DOHH2 (cell line): ENCODE results near the gene TPM1.

ENCODE experiments used
- H3F3A ChIP-seq: fragments of 200-600 bp; sonication (generic), shearing (Covaris generic); 2 replicates; pipeline ENCODE4 v1.6.0; 2016; ENCODE audit warnings: antibody characterized with exemption, mild to moderate bottlenecking; ENCODE audit not compliant: control insufficient read depth, insufficient read depth
- H3K27ac ChIP-seq: fragments of 200-600 bp; sonication (generic); 2 replicates; pipeline ENCODE4 v1.5.1; 2014; ENCODE audit warnings: low read depth, mild to moderate bottlenecking, low read length, moderate library complexity
- H3K27me3 ChIP-seq: fragments of 200-600 bp; sonication (generic); 2 replicates; pipeline ENCODE4 v1.6.1; 2014; ENCODE audit warnings: mild to moderate bottlenecking, low read length, mixed read lengths; ENCODE audit not compliant: control insufficient read depth
- H3K36me3 ChIP-seq: fragments of 200-600 bp; sonication (generic); 2 replicates; pipeline ENCODE4 v1.6.1; 2014; ENCODE audit warnings: mild to moderate bottlenecking, low read length, moderate library complexity, mixed read lengths; ENCODE audit not compliant: control insufficient read depth
- H3K4me1 ChIP-seq: fragments of 200-600 bp; sonication (generic); 2 replicates; pipeline ENCODE4 v1.6.1; 2014; ENCODE audit warnings: mild to moderate bottlenecking, low read length, mixed read lengths; ENCODE audit not compliant: control insufficient read depth
- H3K4me2 ChIP-seq: fragments of 200-600 bp; sonication (generic); 2 replicates; pipeline ENCODE4 v1.6.0; 2014; ENCODE audit warnings: mild to moderate bottlenecking, low read length, moderate library complexity
- H3K4me3 ChIP-seq: fragments of 200-600 bp; sonication (generic); 2 replicates; pipeline ENCODE4 v1.5.1; 2014; ENCODE audit warnings: mild to moderate bottlenecking, low read length, mixed read lengths
- H3K79me2 ChIP-seq: fragments of 200-600 bp; sonication (generic); 2 replicates; pipeline ENCODE4 v1.6.1; 2014; ENCODE audit warnings: mild to moderate bottlenecking, low read length, mixed read lengths; ENCODE audit not compliant: control insufficient read depth
- H3K9me2 ChIP-seq: fragments of 200-600 bp; sonication (generic); replicated peaks from 2 replicates; pipeline ENCODE4 v1.6.1; 2014; ENCODE audit warnings: mild to moderate bottlenecking, low read length, mixed read lengths; ENCODE audit not compliant: control insufficient read depth
- H3K9me3 ChIP-seq: fragments of 200-600 bp; sonication (generic); 2 replicates; pipeline ENCODE4 v1.6.1; 2014; ENCODE audit warnings: antibody characterized with exemption, low read length, mixed read lengths; ENCODE audit not compliant: control insufficient read depth, insufficient read depth
- H4K20me1 ChIP-seq: fragments of 200-600 bp; sonication (generic); 2 replicates; pipeline ENCODE4 v1.6.0; 2014; ENCODE audit warnings: low read depth, mild to moderate bottlenecking, antibody characterized with exemption, low read length, moderate library complexity; ENCODE audit not compliant: control insufficient read depth, insufficient read depth
- EZH2phosphoT487 ChIP-seq: fragments of 200-600 bp; sonication (generic); IDR thresholded peaks from 2 replicates; pipeline ENCODE4 v1.6.1; 2017; ENCODE audit warnings: borderline replicate concordance, mild to moderate bottlenecking, antibody characterized with exemption, low read length, moderate library complexity, mixed read lengths
- TF ChIP-seq, protein P1 (sequence below): fragments of 200-600 bp; sonication (generic); IDR thresholded peaks from one replicate; pipeline ENCODE4 v1.5.1; 2014; ENCODE audit warnings: antibody characterized with exemption, mild to moderate bottlenecking, low read depth, low read length; ENCODE audit not compliant: poor library complexity, severe bottlenecking

TPM1 gene

DNA sequence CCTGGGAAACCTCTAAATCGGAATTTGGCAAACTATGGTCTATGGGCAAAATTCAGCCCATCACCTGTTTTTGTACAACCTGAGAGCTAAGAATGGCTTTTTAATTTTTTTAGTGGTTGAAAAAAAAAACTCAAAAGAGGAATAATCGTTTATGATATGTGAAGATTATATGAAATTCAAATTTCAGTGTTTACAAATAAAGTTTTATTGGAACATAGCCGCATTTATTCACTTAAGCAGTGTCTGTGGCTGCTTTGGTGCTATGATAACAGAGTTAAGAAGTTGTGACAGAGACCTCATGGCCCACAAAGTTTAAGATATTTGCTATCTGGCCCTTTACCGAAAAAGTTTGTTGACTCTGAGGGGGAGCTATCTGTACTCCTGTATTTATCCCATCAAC, 42.7 kb downstream of the TPM1 start:
- no peaks in the 10 kb centered on the region for H4K20me1 ChIP-seq
- H3K9me2 ChIP-seq, result no peaks in the 10 kb centered on the region
- H3K4me2 ChIP-seq, result no peak overlapping the region
- no peak for TF ChIP-seq EZH2phosphoT487
- TF ChIP-seq, protein P1, sequence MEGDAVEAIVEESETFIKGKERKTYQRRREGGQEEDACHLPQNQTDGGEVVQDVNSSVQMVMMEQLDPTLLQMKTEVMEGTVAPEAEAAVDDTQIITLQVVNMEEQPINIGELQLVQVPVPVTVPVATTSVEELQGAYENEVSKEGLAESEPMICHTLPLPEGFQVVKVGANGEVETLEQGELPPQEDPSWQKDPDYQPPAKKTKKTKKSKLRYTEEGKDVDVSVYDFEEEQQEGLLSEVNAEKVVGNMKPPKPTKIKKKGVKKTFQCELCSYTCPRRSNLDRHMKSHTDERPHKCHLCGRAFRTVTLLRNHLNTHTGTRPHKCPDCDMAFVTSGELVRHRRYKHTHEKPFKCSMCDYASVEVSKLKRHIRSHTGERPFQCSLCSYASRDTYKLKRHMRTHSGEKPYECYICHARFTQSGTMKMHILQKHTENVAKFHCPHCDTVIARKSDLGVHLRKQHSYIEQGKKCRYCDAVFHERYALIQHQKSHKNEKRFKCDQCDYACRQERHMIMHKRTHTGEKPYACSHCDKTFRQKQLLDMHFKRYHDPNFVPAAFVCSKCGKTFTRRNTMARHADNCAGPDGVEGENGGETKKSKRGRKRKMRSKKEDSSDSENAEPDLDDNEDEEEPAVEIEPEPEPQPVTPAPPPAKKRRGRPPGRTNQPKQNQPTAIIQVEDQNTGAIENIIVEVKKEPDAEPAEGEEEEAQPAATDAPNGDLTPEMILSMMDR, result no peak
- no peaks in the 10 kb centered on the region for H3K4me1 ChIP-seq
- H3K4me3 ChIP-seq, result no peak overlapping the region
- H3K9me3 ChIP-seq, result no peaks in the 10 kb centered on the region
- H3K27ac ChIP-seq, result no peak overlapping the region
- H3F3A ChIP-seq, result no peaks in the 10 kb centered on the region
- H3K79me2 ChIP-seq, result no peaks in the 10 kb centered on the region
- no peaks in the 10 kb centered on the region for H3K36me3 ChIP-seq
- H3K27me3 ChIP-seq, result 0 out of 2 replicates have a peak, but pooled peaks cover 2% of the 10 kb centered on the region

DNA sequence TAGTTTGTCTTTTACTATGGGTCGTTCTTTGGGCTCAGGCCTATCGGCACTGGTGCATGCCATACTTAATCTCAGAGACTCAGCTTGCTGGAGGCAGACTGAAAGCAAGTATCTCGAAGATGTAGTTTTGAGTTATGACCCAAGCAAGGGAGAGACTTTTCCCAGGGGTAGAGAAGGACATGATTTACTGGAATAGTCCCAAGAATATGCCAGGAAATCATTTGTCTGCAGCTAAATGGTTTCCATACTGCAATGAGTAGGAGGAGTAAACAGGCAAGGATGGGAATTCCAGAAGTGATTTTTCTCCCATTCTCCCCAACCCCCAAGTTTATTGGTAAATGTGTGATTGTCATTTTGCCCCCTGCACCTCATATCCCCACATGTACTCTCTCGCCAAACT, 43.7 kb downstream of the TPM1 start:
- H3K27me3 ChIP-seq, result peaks cover 3% of the 10 kb centered on the region; the same call in 1 of the 2 replicates

GRCh38 chr15:63086947-63087346, 44.4 kb downstream of the TPM1 start:
- Histone ChIP-seq H3K9me3 (no peaks in the 10 kb centered on the region), H3K27me3 (peaks cover 3% of the 10 kb centered on the region; the same call in 1 of the 2 replicates), H3K4me3 (no peak overlapping the region), H3K27ac (no peak overlapping the region), H3K36me3 (no peaks in the 10 kb centered on the region), H3F3A (no peaks in the 10 kb centered on the region), H3K79me2 (no peaks in the 10 kb centered on the region), H3K9me2 (no peaks in the 10 kb centered on the region), H4K20me1 (no peaks in the 10 kb centered on the region), H3K4me1 (no peaks in the 10 kb centered on the region), H3K4me2 (no peak overlapping the region)
- TF ChIP-seq EZH2phosphoT487, result no peak
- TF ChIP-seq, protein P1, result no peak

More for the DNA sequence above, 43.7 kb downstream of the TPM1 start:
- no peak overlapping the region for H3K27ac ChIP-seq
- no peak for TF ChIP-seq EZH2phosphoT487
- TF ChIP-seq, protein P1, result no peak
- no peak overlapping the region for H3K4me2 ChIP-seq
- H3K4me3 ChIP-seq, result no peak overlapping the region
- H3K36me3 ChIP-seq, result no peaks in the 10 kb centered on the region
- no peaks in the 10 kb centered on the region for H3F3A ChIP-seq
- H3K79me2 ChIP-seq, result no peaks in the 10 kb centered on the region
- no peaks in the 10 kb centered on the region for H3K9me2 ChIP-seq
- H4K20me1 ChIP-seq, result no peaks in the 10 kb centered on the region
- H3K9me3 ChIP-seq, result no peaks in the 10 kb centered on the region
- H3K4me1 ChIP-seq, result no peaks in the 10 kb centered on the region
